ENCODE results near the gene HIVEP3.
A peak's percentile ranks its signal among the peaks of the same experiment; 100 is the strongest.

HIVEP3 gene

DNA sequence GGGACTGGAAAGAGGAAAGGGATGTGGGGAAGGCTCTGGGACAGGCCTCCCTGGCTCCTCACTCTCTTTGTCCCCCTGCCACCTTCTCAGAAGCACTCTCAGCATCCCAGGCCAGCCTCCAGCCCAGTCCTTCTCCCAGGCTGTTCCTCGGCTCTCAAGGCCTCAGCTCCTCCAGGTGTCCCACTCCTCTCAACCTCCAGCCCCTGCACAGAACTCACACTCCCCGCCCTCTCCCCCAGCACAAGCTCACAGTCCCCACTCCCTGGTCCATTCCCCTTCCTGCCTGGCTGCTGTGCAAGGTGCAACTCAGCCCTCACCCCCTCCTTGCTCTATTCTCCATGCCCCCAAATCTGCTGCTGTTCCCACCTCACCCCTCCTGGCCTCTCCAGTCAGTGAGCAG is 185.0 kb downstream of the HIVEP3 start:
- no peak for DNase-seq (ENCODE audit: low read depth in 2 of 2)

DNA sequence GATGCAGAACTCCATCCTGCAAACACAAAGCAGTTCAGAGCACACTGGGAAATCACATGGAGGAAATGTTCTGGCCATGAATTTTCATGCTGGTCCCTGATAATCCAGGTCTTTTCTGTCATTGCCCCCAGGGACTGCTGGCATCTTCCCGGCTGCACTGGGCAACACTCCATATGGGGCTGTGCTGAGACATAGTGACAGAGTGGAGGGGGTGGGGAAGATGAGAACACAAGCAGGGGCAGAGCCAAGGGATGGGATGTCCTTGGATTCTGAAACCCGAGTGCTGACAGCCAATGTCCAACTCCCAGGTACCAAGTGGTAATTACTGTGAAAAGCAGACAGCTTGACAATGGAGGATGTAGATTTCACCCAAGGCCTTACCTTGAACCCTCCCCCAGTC is 185.7 kb downstream of the HIVEP3 start:
- DNase-seq (ENCODE audit: low read depth in 2 of 2) = no peak

DNA sequence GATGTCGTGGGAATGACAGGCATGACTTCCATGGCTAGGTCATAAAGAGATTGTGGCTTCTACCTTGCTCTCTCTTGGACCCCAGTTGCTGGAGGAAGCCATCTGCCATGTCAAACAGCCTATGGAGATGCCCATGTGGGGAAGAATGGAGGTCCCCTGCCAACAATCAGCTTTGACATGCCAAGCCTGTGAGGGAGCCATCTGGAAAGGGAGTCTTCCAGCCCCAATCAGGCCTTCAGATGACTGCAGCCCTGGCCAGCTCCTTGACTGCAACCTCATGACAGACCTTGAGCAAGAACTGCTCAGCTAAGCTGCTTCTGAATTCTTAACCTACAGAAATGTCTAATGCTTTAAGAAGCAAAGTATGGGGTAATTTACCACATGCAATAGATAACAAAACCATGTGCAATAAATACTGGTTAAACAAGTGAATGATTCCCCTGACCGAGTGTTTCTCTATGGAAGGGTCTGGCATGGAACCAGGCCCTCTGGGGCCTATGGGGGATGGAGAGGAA is 187.1 kb downstream of the HIVEP3 start:
- no peak for DNase-seq (ENCODE audit: low read depth in 2 of 2)

- no peak for DNase-seq (ENCODE audit: low read depth in 2 of 2)
Observed at GRCh38 chr1:41730806-41731205, 187.9 kb downstream of the HIVEP3 start.

GRCh38 chr1:41728403-41729202 is 190.1 kb downstream of the HIVEP3 start:
- DNase-seq (ENCODE audit: low read depth in 2 of 2) = peak; percentile 79 to 80

- DNase-seq (ENCODE audit: low read depth in 2 of 2) = no peak
Observed at GRCh38 chr1:41727749-41728115, 191.0 kb downstream of the HIVEP3 start.

- no peak for DNase-seq (ENCODE audit: low read depth in 2 of 2)
Observed at GRCh38 chr1:41726899-41727748, 191.6 kb downstream of the HIVEP3 start.

DNA sequence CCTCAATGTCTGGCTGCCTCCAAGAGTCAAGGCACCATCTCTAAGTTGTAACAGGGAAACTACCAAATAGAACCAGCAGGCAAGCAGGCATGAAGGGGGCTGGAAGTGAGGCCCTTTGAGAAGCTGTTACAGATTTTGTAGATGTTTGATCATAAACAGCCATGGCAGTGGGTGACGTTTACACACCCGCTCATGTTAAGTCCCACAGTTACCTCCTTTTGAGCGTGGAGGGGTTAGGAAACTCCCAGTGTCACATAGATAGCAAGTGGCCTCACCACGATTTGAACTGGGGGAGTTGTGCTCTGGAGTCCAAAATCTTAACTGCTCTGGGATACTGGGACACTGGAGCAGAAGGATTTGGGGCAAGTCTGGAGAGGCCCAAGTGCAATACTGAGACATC is 192.4 kb downstream of the HIVEP3 start:
- no peak for DNase-seq (ENCODE audit: low read depth in 2 of 2)

DNA sequence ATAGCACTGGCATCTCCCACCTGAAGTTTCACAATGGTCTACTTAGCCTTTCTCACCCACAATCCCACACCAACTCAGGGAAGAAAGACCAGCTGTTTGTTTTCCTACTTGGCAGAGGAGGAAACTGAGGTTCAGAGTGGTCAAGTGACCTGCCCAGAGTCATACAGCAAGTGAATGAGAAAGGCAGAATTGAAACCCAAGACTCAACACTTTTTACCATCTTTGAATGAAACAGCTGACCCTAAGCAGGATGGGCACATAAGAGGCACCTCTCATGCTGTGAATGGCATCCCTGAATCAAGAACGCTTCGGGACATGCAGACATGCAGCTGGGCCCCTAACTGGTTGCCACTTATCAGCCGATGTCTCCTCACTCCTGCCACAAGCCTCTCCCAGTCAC is 193.8 kb downstream of the HIVEP3 start:
- no peak for DNase-seq (ENCODE audit: low read depth in 2 of 2)

DNA sequence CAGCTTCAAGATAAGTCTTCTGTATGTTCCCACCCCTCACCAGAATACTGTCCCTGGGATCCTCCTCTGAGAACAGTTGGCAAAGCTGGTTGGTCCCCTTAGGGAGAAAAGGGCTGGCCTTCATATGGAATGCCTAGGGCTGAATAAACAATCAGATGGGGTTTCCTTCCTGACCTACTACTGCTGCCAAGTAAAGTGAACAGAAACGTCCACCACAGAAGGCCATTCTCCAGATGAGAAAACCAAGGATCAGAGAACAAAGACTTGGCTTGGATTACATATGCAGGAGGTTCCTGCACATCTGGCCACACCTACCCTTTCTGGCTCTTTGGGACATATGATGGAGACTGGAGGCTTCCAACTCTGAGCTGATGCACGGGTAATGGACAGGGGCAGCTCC is 194.5 kb downstream of the HIVEP3 start:
- DNase-seq (ENCODE audit: low read depth in 2 of 2) = no peak

DNA sequence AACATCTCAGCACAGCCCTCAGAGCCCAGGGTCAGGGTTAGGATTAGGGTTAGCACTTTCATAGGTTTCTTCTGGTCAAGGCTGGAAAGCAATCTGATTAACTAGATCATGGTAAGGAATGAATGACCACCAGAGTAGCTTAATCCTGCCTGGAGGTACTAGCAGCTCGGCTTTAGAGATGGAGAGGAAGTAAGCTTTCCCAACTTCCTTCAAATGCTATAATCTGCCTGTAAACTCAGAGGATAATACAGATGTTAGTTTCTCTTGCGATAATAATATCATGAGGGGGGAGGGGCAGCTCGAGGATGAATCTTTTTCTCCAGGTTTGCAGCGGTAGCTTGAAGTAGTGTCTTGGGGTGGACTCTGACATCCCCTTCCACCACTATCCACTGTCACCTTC is 194.9 kb downstream of the HIVEP3 start:
- no peak for DNase-seq (ENCODE audit: low read depth in 2 of 2)

- DNase-seq (ENCODE audit: low read depth in 2 of 2) = no peak
Observed at GRCh38 chr1:41722184-41722583, 196.5 kb downstream of the HIVEP3 start.

DNA sequence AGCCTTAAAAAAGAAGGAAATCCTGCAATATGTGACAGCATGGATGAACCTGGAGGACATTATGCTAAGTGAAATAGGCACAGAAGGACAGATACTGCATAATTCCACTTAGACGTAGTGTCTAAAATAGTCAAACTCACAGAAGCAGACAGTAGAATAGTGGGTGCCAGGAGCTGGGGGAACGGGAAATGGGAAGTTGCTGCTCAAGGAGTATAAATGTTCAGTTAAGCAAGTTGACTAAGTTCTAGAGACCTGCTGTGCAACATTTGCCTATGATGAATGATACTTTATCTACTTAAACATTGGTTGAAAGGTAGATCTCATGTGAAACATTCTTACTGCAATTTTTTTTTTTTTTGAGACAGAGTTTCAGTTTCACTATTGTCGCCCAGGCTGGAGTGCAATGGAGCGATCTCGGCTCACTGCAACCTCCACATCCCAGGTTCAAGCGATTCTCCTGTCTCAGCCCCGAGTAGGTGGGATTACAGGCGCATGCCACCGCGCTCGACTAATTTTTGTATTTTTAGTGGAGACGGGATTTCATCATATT is 197.8 kb downstream of the HIVEP3 start:
- no peak for DNase-seq (ENCODE audit: low read depth in 2 of 2)

DNA sequence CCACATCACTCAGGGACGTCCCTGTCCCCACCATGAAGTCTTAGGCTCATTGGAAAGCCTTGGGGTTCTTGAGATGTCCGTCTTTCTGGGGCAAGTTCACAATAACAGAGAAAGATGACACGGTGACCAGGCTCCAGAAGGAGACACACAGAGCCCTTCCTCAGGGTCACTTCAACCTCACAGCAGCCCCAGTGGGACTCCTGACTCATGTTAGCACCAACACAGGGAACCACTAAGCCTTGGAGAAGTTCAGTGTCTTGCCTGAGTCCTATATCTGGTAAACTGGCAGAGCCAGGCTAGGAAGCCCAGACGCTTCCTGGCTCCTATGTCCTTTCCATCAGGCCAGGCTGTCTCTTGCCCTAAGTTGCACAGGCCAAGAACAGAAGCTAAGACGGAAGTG is 199.1 kb downstream of the HIVEP3 start:
- DNase-seq (ENCODE audit: low read depth in 2 of 2) = no peak

DNA sequence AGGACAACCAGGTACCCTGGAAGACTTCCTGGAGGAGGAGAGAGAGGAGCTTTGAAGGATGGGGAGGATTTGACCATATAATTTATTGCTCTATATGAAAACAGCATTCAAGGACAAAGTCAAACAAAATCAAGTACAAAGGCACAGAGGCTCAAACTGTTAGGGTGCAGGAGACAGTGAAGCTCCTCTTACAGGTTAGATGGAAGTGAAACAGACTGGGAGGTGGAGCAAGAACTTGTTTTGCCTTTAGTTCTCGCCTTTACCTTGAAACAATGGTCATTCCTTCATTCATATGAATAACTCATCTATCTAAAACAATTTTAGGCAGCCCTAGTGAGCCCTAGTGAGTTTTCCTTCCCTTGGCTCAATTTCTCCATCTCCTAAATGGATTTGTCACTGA is 199.6 kb downstream of the HIVEP3 start:
- no peak for DNase-seq (ENCODE audit: low read depth in 2 of 2)

- DNase-seq (ENCODE audit: low read depth in 2 of 2) = no peak
Observed at GRCh38 chr1:41718497-41718896, 200.2 kb downstream of the HIVEP3 start.

- DNase-seq (ENCODE audit: low read depth in 2 of 2) = no peak
Observed at GRCh38 chr1:41716188-41717130, 202.3 kb downstream of the HIVEP3 start.

- no peak for DNase-seq (ENCODE audit: low read depth in 2 of 2)
Observed at GRCh38 chr1:41715441-41716095, 203.2 kb downstream of the HIVEP3 start.

- no peak for DNase-seq (ENCODE audit: low read depth in 2 of 2)
Observed at GRCh38 chr1:41714638-41715389, 203.9 kb downstream of the HIVEP3 start.

Data from stimulated activated CD8-positive, alpha-beta memory T cell treated with anti-CD3 and anti-CD28 coated beads, Interleukin-15, amount 100 ng/mL, for 48 hours (primary cell).